ENCODE data around the gene HSPB6. TPM values are rescaled to one million over a fixed set of nuclear protein-coding genes. Genes with fewer than 3 reads are reported as not detected.
A peak's percentile ranks its signal among the peaks of the same experiment; 100 is the strongest.

Gene HSPB6
- total RNA-seq, 1 donor from 2014 or later, result not detected

DNA sequence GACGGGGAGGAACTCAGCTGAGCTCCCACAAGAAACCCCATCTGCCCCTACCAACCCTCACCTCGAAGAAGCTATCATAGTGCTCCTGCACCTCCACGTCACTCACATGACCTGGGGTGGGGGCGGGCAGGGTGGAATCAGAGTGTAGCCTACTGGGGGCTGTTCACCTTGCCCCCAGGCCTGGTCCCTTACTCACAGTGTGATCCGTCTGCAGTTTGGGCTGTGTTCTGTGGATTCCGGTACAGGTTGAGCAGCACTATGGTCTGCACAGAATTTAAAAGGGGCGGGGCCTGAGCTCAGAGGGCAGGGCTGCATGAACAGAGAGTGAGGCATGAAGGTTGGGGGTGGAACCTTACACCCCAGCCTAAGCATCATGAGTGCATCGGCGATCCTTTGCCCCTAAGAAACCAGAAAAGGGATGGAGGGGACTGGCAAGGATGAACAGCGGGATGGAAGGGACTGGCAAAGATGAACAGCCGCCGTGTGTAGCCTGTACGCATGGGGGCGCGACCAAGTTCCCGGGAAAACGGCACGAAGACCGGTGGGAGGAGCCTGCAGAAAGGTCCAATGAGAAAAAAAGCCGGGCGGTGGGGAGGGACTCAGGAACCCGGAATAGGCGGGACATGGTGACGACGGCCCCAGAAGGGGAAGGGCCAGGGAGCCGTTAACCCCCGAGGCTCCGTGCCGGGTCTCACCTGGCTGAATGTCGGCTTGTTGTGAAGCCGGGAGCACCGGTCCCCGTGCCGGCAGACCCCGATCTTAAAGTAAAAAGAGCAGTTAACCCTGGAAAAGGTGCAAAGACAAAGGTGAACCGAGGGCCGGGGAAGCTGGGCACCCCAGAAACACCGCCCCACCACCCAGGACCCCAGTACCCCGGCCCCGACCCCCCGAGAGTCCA, 12.2 kb downstream of the HSPB6 start:
- Mint-ChIP-seq H3K27ac (peak overlapping the region; percentile 99), H3K36me3 (ENCODE audit: low read depth) (peaks cover 33% of the 10 kb centered on the region)
- peak; percentile 83 for DNase-seq

DNA sequence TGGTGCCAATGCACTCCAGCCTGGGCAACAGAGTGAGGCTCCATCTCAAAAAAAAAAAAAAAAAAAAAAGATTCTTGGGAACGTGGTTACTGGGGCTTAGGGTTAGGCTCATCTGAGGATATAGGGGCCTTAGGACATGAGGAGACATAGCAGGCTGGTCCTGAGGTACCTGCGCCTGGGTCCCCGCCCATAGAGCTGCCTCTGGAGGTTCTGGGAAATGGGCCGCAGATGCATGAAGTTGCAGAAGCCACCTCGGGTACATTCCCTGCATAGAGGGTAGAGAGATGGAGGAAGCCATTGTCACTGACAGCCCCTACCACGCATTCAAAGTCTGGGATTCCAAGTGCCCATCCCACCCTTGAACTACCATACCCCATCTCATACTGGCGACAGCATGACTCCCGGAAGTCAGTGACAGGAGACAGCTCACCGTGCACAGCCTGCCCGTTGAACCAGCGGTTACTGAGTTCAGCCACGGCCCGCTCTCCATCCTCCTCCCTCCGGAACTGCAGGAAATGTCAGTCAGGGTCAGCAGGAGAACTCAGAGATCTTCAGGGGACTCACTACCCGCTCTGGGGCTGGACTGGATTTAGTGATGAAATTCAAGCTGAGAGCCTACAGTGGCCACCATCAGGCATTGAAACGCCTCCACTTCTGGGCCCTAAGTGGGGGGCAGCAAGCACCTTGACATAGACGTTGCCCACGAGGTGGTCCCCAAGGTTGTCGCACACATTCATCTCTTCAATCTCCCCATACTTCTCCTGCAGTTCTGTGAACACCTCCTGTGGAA, 13.0 kb downstream of the HSPB6 start:
- intact Hi-C loops (cut with micrococcal nuclease), result loop anchor here (2.0 to 10.0 kb wide), 5 partner anchors 27 to 1571 kb away; partner anchors contain the start of genes HAUS5, OVOL3, POLR2I and TBCB
- TF ChIP-seq, protein P1, sequence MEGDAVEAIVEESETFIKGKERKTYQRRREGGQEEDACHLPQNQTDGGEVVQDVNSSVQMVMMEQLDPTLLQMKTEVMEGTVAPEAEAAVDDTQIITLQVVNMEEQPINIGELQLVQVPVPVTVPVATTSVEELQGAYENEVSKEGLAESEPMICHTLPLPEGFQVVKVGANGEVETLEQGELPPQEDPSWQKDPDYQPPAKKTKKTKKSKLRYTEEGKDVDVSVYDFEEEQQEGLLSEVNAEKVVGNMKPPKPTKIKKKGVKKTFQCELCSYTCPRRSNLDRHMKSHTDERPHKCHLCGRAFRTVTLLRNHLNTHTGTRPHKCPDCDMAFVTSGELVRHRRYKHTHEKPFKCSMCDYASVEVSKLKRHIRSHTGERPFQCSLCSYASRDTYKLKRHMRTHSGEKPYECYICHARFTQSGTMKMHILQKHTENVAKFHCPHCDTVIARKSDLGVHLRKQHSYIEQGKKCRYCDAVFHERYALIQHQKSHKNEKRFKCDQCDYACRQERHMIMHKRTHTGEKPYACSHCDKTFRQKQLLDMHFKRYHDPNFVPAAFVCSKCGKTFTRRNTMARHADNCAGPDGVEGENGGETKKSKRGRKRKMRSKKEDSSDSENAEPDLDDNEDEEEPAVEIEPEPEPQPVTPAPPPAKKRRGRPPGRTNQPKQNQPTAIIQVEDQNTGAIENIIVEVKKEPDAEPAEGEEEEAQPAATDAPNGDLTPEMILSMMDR (IDR thresholded peaks at IDR 0.05), result no peak
- Mint-ChIP-seq H3K36me3 (ENCODE audit: low read depth) (peaks cover 38% of the 10 kb centered on the region), H3K4me1 (peaks cover 69% of the 10 kb centered on the region), H3K27me3 (no peaks in the 10 kb centered on the region), H3K27ac (peak overlapping the region; percentile 99), H3K4me3 (peak overlapping the region; percentile 92), H3K9me3 (no peaks in the 10 kb centered on the region)
- no peak for DNase-seq
- ChIA-PET CTCF (no interaction called here), POLR2A (interaction anchor here (0.6 to 5.2 kb wide), 11 partner anchors 13 to 745 kb away, joined by 3 to 69 read pairs (median 7); partner anchors contain the start of genes ARHGAP33, HSPB6, NFKBID and PROSER3)
- ATAC-seq (ENCODE audit: low read depth), result no peak

More for the DNA sequence above, 12.2 kb downstream of the HSPB6 start:
- ChIA-PET POLR2A (interaction anchor here (0.6 to 5.2 kb wide), 28 partner anchors 13 to 1156 kb away, joined by 3 to 69 read pairs (median 4); partner anchors contain the start of genes ARHGAP33, COX6B1, HSPB6 and NFKBID), CTCF (interaction anchor here (1.0 to 1.6 kb wide), 2 partner anchors 12 to 50 kb away, joined by 3 to 4 read pairs; no protein-coding TSS in a partner anchor)
- intact Hi-C loops (cut with micrococcal nuclease), result loop anchor here (1.0 to 10.0 kb wide), 7 partner anchors 28 to 1570 kb away; partner anchors contain the start of genes HAUS5, OVOL3, POLR2I and SDHAF1
- TF ChIP-seq, protein P1 (IDR thresholded peaks at IDR 0.05), result no peak
- no peaks in the 10 kb centered on the region for H3K27me3 Mint-ChIP-seq
- peak overlapping the region; percentile 92 for H3K4me3 Mint-ChIP-seq
- peaks cover 70% of the 10 kb centered on the region for H3K4me1 Mint-ChIP-seq
- no peaks in the 10 kb centered on the region for H3K9me3 Mint-ChIP-seq
- peak; percentile 51 for ATAC-seq (ENCODE audit: low read depth)

GRCh38 chr19:35742121-35742724, 14.6 kb downstream of the HSPB6 start, which contains the start of gene IGFLR1:
IGFLR1 (minus strand) TSS chr19:35742452; CDS start chr19:35741180, 1,272 bp downstream.
- H3K4me1 Mint-ChIP-seq, result peaks cover 66% of the 10 kb centered on the region
- ChIA-PET POLR2A (interaction anchor here (0.6 to 5.2 kb wide), 16 partner anchors 9 to 408 kb away, joined by 3 to 69 read pairs (median 6); partner anchors contain the start of genes ALKBH6, APLP1, COX6B1 and HAUS5), CTCF (interaction anchor here (0.9 kb wide), 1 partner anchor 24 kb away, joined by 3 read pairs; no protein-coding TSS in a partner anchor)
- DNase-seq, result peak; percentile 60
- H3K27me3 Mint-ChIP-seq, result no peaks in the 10 kb centered on the region
- peak; percentile 11 for ATAC-seq (ENCODE audit: low read depth)
- intact Hi-C loops (cut with micrococcal nuclease), result loop anchor here (1.0 to 10.0 kb wide), 3 partner anchors 98 to 1573 kb away; partner anchors contain the start of genes OVOL3, POLR2I and TBCB
- TF ChIP-seq, protein P1 (IDR thresholded peaks at IDR 0.05), result no peak
- no peaks in the 10 kb centered on the region for H3K9me3 Mint-ChIP-seq
- peaks cover 47% of the 10 kb centered on the region for H3K36me3 Mint-ChIP-seq (ENCODE audit: low read depth)
- H3K4me3 Mint-ChIP-seq, result peak within 1 kb of the TSS; percentile 94
- peak within 1 kb of the TSS; percentile 99 for H3K27ac Mint-ChIP-seq

DNA sequence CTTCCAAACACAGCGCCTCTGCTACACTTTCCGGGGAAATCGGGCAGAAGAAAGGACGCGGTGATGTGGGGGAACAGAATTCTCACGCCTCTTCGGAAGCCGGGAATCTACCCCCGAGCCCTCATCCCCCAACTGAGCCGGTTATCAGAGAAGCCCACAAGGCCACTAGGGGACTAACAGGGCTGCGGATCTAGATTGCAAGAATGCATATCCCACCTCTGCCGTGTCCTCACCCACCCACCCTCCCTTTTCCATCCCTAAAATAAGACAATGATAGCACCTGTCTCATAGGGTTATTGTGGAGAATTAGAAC, 15.7 kb downstream of the HSPB6 start:
- TF ChIP-seq, protein P1 (IDR thresholded peaks at IDR 0.05), result no peak
- ChIA-PET POLR2A (interaction anchor here (0.8 to 5.2 kb wide), 16 partner anchors 8 to 375 kb away, joined by 3 to 69 read pairs (median 6); partner anchors contain the start of genes COX6B1, HSPB6, KMT2B and LIN37), CTCF (interaction anchor here (0.8 to 1.0 kb wide), 2 partner anchors 18 to 46 kb away, joined by 3 to 5 read pairs; no protein-coding TSS in a partner anchor)
- no peaks in the 10 kb centered on the region for H3K9me3 Mint-ChIP-seq
- H3K36me3 Mint-ChIP-seq (ENCODE audit: low read depth), result peaks cover 58% of the 10 kb centered on the region
- peak overlapping the region; percentile 99 for H3K27ac Mint-ChIP-seq
- H3K4me3 Mint-ChIP-seq, result peak overlapping the region; percentile 95
- ATAC-seq (ENCODE audit: low read depth), result no peak
- intact Hi-C loops (cut with micrococcal nuclease), result loop anchor here (2.0 to 10.0 kb wide), 3 partner anchors 48 to 1574 kb away; partner anchors contain the start of genes OVOL3, POLR2I and TBCB
- H3K27me3 Mint-ChIP-seq, result no peaks in the 10 kb centered on the region
- no peak for DNase-seq
- peaks cover 72% of the 10 kb centered on the region for H3K4me1 Mint-ChIP-seq

Measured in activated B cell treated with CpG ODN at 0.5 μM for 24 hours (primary cell).